Duodenal mucosa (tissue), 2 donors: ENCODE measurements around the gene METRN.

Experiments
- H3K27ac ChIP-seq: one replicate; pipeline ENCODE4 v1.7.0; 2013; ENCODE audit warnings: low read depth, low read length
- H3K27me3 ChIP-seq, 2 donors: one replicate each; pipeline ENCODE4 v1.7.0; 2013; ENCODE audit warnings: low read length in 2 of 2, control low read depth in 1 of 2; ENCODE audit not compliant: insufficient read depth in 2 of 2, control insufficient read depth in 1 of 2
- H3K36me3 ChIP-seq, 2 donors: one replicate each; pipeline ENCODE4 v1.7.0; 2013; ENCODE audit warnings: low read length in 2 of 2, control low read depth in 1 of 2; ENCODE audit not compliant: insufficient read depth in 2 of 2, control insufficient read depth in 1 of 2
- H3K4me1 ChIP-seq, 2 donors: one replicate each; pipeline ENCODE4 v1.7.0; 2013; ENCODE audit warnings: low read length in 2 of 2, control low read depth in 1 of 2; ENCODE audit not compliant: insufficient read depth in 2 of 2, control insufficient read depth in 1 of 2
- H3K4me3 ChIP-seq, 2 donors: one replicate each; pipeline ENCODE4 v1.7.0; 2013; ENCODE audit warnings: low read length in 2 of 2, low read depth in 1 of 2
- H3K9ac ChIP-seq, 2 donors: one replicate each; pipeline ENCODE4 v1.7.0; 2013; ENCODE audit warnings: low read length in 2 of 2, low read depth in 1 of 2
- H3K9me3 ChIP-seq, 2 donors: one replicate each; pipeline ENCODE4 v1.7.0; 2013; ENCODE audit warnings: low read length in 2 of 2, control low read depth in 1 of 2; ENCODE audit not compliant: control insufficient read depth in 1 of 2

The METRN gene

DNA sequence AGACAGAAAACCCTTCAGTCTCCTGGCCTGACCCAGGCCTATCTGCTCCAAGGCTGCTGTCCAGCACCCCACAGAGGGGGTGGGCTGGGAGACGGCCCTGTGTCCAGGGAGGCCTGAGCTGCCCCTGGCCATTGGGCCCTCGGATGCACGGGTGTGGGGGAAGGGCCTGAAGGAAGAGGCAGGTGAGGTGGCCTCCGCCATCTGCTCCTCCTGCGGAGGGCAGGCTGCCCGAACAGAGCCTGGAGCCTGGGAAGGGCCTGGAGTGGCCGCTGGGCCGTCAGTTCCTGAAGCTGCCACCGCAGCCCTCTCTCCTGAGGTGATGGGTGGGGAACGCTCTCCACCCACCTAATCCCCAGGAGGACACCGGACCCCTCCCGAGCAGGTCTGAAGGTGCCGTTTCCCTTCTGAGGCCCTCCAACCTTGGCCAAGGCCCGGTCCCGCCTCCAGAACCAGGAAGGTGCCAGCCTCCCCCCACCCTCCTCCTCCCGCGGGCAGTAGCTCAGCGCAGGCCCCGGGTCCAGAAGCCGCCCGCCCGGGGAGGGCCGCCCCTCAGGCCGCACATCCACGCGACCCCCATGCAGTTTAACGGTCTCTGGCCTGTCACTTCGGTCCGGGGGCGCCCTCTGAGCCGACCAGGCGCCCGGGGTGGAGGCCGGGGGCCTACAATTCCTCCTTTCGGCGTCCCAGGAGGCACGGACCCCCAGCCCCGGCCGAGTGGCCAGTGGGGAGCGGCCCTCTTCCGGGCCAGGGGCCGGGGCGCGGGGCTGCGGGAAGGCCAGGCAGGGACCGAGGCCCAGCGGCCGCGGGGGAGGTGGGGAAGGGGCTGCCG is 10.2 kb upstream of the METRN start:
- no peaks in the 10 kb centered on the region for H3K4me1 ChIP-seq
- no peaks in the 10 kb centered on the region for H3K36me3 ChIP-seq
- H3K9me3 ChIP-seq: no peaks in the 10 kb centered on the region
- no peak overlapping the region for H3K4me3 ChIP-seq
- H3K27ac ChIP-seq: no peak overlapping the region
- peaks cover 79 to 87% of the 10 kb centered on the region in 2 donors for H3K27me3 ChIP-seq
- H3K9ac ChIP-seq: no peak overlapping the region

DNA sequence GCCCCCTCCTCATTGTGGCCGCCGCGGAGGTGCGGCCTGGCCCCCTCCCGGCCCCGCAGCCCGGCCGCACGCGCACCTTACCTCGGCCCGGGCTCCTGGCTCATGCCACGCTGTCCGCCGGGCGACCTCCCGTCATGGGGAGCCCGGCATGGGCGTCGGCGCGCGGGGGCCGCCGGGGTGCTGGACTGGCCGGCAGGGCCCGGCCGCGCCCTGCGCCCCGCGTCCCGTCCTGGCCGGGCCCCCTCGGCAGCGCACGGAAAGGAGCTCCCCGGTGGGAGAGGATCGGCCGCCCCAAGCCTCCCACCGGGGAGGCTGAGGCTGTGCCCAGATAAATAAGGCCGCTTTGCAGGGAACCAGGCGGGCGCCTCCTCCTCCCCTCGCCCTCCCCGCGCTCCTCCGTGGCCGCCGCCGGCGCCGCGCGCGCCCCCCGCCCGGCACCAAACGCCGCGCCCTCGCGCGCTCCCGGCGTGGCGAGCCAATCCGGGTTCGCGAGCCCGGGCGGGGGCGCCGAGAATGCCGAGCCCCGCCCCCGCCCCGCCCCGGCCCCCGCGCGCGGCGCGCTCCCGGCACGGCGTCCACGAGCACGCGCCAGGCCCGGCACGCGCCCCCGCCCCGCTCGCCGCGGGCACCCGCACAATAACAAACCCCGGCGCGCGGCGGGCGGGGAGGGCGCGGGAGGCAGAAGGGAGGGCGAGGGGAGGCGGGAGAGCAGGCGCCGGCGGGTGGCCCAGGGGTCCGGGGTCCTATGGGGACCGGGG is 9.3 kb upstream of the METRN start, which contains the start of gene FBXL16:
FBXL16 (minus strand) TSS at position 371 of the 758 bp plus-strand sequence. CDS start 8,396 bp downstream, outside the sequence.
- Histone ChIP-seq H3K4me3 (no peak within 1 kb of the TSS), H3K27me3 (peaks cover 80 to 88% of the 10 kb centered on the region in 2 donors), H3K36me3 (no peaks in the 10 kb centered on the region), H3K4me1 (no peaks in the 10 kb centered on the region), H3K9ac (no peak within 1 kb of the TSS), H3K27ac (no peak within 1 kb of the TSS), H3K9me3 (no peaks in the 10 kb centered on the region)

DNA sequence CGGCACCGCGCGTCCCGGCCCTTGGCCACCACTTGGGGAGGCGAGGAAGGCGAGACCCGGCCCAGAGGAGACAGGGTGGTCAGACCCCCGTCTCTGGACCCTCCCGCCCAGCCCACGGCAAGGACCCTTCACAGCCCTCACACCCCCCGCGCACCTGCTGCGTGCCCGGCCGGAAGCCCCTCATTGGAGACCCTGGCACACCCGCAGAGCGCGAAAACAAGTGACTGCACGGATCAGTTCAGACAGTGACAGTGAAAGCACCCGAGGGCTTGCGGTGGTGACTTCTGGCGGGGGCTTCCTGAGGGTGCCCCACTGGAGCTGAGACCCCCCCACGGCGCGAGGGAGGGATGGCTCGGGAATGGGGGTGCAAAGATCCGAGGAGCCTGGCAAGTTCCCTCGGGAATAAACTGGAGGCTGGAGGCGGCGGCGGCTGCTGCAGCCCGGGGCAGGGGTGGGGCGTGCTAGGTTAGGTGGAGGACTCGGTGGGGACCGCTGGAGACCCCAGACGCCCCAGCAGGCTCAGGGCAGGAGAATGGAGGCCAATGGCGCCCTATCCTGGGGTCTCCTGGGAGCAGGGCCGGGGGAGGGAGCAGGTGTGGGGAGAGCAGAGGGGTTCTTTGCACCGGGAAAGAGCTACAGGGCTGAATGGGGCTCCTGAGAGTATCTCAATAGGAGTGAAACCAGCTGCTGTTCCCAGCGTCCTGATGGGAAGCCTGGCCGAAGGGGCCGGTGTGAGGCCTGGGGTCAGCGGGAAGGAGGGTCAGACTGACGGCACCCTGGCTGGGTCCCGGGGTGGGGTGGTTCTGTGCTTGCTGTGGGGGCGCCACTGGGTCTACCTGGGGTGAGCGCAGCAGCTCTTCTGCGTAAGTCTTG is 8.5 kb upstream of the METRN start:
- H3K9ac ChIP-seq: no peak overlapping the region
- no peaks in the 10 kb centered on the region for H3K9me3 ChIP-seq
- no peaks in the 10 kb centered on the region for H3K4me1 ChIP-seq
- H3K27me3 ChIP-seq: peaks cover 84 to 87% of the 10 kb centered on the region in 2 donors
- no peak overlapping the region for H3K4me3 ChIP-seq
- H3K36me3 ChIP-seq: no peaks in the 10 kb centered on the region
- no peak overlapping the region for H3K27ac ChIP-seq

DNA sequence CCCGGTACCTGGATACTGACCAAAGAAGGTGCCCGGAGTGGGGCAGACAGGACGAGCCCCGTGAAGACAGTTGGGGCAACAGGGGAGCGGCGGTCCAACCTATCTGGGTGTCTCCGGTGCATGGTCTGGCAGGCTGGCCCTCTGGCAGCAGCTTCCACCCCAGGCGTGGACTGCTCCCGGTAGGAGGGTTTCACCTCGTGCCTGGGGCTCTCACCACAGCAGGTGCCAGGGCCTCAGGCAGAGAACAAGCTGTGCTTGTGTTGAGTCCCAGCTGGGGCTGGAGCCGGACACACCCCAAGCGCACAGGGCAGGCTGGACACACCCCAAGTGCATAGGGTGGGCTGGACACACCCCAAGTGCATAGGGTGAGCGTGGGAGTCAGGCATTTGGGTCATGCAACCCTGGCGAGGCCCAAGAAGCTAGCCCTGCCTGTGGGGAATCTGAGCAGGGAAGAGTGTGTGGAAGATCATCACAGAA is 7.8 kb upstream of the METRN start:
- Histone ChIP-seq H3K27ac (no peak overlapping the region), H3K27me3 (peaks cover 81% of the 10 kb centered on the region in 2 donors), H3K9me3 (no peaks in the 10 kb centered on the region), H3K4me1 (no peaks in the 10 kb centered on the region), H3K4me3 (no peak overlapping the region), H3K9ac (no peak overlapping the region), H3K36me3 (no peaks in the 10 kb centered on the region)

DNA sequence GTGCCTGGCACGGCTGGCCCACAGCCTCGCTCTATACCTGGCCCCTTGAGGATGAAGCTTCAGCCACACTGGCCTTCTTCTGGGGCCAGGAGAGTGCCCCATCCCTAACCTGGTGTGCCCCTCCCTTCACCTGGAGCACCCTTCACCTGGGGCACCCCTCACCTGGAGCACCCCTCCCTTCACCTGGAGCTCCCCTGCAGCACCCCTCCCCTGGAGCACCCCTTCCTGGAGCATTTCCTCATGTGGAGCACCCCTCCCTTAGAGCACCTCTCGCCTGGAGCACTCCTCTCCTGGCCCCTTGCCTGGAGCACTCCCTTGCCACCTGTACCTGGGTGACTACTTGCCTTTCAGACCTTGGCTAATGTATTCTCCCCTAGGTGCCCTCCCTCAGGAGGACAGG is 6.9 kb upstream of the METRN start:
- peaks cover 71 to 72% of the 10 kb centered on the region in 2 donors for H3K27me3 ChIP-seq
- H3K4me3 ChIP-seq: no peak overlapping the region
- no peak overlapping the region for H3K9ac ChIP-seq
- H3K4me1 ChIP-seq: no peaks in the 10 kb centered on the region
- no peaks in the 10 kb centered on the region for H3K9me3 ChIP-seq
- H3K36me3 ChIP-seq: no peaks in the 10 kb centered on the region
- no peak overlapping the region for H3K27ac ChIP-seq

DNA sequence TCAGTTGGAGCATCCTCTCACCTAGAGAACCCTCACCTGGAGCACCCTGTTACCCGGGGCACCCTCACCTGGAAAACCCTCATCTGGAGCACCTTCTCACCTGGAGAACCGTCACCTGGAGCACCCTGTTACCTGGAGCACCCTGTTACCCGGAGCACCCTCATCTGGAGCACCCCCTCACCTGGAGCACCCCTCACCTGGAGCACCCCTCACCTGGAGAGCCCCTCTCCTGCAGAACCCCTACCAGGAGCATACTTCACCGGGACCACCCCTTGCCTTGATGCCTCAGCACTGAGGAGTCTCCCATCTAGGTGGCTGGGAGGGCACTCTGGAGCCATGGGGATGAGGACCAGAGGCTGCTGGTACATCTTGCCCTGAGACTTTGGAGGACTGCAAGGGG is 6.0 kb upstream of the METRN start:
- Histone ChIP-seq H3K4me3 (no peak overlapping the region), H3K9ac (no peak overlapping the region)

DNA sequence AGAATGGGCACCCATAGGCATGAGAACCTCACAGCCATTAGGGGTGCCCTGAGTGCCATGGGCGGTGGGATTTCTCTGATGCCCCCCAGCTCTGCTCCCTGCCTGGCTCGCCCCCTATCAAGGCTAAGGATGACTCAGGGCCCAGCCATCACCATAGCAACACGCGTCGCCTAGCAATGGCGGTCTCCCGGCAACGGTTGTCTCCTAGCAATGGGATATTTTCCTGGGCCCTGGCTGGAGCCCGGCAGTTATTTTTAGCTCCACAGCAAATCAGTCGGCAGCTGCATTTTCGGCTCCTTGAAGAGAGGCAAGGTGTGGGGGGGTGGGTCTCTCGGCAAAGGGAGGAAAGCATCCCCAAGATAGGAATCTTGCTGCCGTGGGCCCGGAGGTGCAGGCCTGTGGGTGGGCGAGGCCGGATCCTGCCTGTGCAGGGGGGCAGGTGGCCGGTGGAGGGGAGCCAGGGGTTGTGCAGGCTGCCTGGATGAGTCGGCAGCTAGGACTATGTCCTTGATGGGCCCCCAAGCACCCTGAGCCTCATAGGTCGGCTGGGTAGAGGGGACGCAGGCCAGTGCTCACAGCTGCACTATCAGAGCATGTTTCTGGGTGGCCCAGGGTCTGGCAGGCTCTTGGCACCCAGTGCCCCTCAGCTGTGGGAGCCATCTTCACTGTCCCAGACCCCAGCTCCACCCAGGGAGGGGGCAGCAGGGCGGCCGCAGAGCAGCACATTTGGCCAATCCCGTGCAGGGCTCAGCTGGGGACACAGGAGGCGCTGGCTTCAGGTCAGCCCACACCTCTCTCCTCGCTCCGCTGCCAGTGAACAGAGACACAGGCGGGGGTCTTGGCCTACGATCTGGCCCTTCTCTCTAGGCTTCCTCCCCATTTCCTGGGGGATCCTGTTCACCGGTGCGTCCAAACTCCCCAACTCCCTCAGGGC is 5.1 kb upstream of the METRN start:
- Histone ChIP-seq H3K36me3 (no peaks in the 10 kb centered on the region), H3K9ac (no peak overlapping the region)

More for the DNA sequence above, 6.0 kb upstream of the METRN start:
- Histone ChIP-seq H3K4me1 (no peaks in the 10 kb centered on the region), H3K36me3 (no peaks in the 10 kb centered on the region), H3K9me3 (no peaks in the 10 kb centered on the region), H3K27ac (no peak overlapping the region), H3K27me3 (peaks cover 62 to 65% of the 10 kb centered on the region in 2 donors)

DNA sequence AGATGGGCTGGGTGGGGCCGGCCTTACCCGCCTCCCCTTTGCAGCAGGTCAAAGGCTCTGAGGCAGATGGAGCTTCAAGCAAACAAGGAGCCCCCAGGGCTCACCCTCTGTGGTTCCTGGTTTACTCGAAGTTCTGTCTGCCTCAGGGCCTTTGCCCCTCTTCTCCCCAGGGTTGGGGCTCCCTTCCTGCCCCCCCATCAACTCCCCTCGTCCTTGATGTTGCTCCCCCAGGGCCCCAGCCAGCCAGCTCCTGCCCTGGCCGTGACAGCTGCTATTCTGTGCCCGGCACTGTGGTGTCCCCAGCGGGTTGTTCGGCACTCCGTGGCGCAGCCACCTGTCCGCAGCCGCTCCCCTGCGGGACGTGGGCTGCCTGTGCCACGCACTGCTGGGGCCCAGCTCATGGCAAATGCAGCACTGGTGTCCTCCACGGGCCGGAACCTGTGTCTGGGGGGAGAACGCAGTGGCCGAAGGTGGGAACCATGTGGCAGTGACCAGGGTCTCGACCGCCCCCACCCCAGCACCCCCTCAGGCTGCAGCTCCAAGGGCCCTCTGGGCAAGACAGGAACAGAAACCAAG is 4.3 kb upstream of the METRN start:
- Histone ChIP-seq H3K27me3 (peaks cover 53 to 56% of the 10 kb centered on the region in 2 donors), H3K4me3 (no peak overlapping the region), H3K9me3 (no peaks in the 10 kb centered on the region), H3K36me3 (no peaks in the 10 kb centered on the region), H3K27ac (no peak overlapping the region), H3K4me1 (peaks cover 0 to 4% of the 10 kb centered on the region in 2 donors), H3K9ac (no peak overlapping the region)

More for the DNA sequence above, 5.1 kb upstream of the METRN start:
- Histone ChIP-seq H3K4me1 (peaks cover 0 to 4% of the 10 kb centered on the region in 2 donors), H3K9me3 (no peaks in the 10 kb centered on the region), H3K27ac (no peak overlapping the region), H3K4me3 (no peak overlapping the region), H3K27me3 (peaks cover 53 to 59% of the 10 kb centered on the region in 2 donors)

DNA sequence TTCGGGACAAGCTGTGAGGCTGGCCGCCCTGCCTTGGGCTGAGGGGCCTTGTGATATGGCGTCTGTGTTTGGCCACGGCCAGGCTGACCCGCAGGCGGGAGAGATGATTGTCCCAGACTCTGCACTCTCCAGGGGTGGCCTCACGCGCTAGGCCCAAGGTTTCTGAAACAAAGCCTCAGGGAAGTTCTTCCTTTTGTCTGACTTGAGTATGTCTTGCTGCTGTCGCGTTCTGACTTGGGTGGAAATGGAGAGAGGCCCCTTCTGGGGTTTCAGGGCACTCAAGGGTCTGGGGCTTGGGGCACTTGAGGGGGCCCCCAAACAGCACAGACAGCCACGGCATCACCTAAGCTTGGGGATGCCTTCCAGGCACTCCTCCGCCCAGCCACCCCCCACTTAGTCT is 3.8 kb upstream of the METRN start:
- Histone ChIP-seq H3K4me3 (no peak overlapping the region), H3K4me1 (peaks cover 3 to 7% of the 10 kb centered on the region in 2 donors), H3K27ac (no peak overlapping the region), H3K9ac (no peak overlapping the region), H3K36me3 (no peaks in the 10 kb centered on the region), H3K27me3 (peaks cover 56 to 60% of the 10 kb centered on the region in 2 donors), H3K9me3 (no peaks in the 10 kb centered on the region)
